Sigmoid colon (tissue), 4 donors: Measurements from ENCODE around the gene IFNAR1.

Experiments used
- EP300 ChIP-seq, 4 donors: sonication (generic); formaldehyde crosslinking; IDR thresholded peaks; one replicate each; pipeline ENCODE4 v1.6.1; 2017; ENCODE audit warnings: antibody characterized with exemption in 4 of 4
- POLR2A ChIP-seq, 2 donors: fragments of 450-650 bp; IDR thresholded peaks; one replicate each; pipeline ENCODE4 v1.6.1; 2016; ENCODE audit warnings: antibody characterized with exemption in 2 of 2, mild to moderate bottlenecking in 2 of 2, moderate library complexity in 2 of 2
- POLR2AphosphoS5 ChIP-seq, 4 donors: sonication (generic); formaldehyde crosslinking; IDR thresholded peaks; one replicate each; pipeline ENCODE4 v1.6.1; 2017; ENCODE audit warnings: antibody characterized with exemption in 4 of 4
- TF ChIP-seq, protein P1 (sequence below), 4 experiments: fragments of 450-650 bp in 3 of 4; fragments of 200-600 bp in 1 of 4; IDR thresholded peaks; one replicate each; pipeline ENCODE4 v1.5.1; 2016 to 2019; ENCODE audit warnings: antibody characterized with exemption in 4 of 4, mild to moderate bottlenecking in 3 of 4, moderate library complexity in 2 of 4

DNA sequence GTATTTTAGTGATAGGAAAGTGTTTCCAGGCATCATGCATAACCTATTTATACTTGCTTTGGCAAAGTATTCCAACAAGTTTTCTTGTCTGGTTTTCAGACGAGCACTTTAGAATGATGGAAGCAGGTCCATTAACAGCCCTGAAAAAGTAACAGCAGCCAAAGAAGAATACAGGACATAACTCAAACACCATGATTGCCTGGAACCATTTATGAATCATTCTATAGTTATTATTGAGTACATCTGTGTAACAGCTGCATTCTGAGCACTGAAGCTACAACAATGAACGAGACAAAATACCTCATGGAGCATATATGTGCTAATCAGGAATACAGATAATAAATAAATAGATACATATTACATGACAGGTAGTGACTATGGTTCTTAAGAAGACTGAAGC, 46.0 kb upstream of the IFNAR1 start:
- TF ChIP-seq POLR2AphosphoS5 (IDR thresholded peaks at IDR 0.05) (no peak), POLR2A (IDR thresholded peaks at IDR 0.05) (no peak), EP300 (IDR thresholded peaks at IDR 0.05) (no peak)
- TF ChIP-seq, protein P1, sequence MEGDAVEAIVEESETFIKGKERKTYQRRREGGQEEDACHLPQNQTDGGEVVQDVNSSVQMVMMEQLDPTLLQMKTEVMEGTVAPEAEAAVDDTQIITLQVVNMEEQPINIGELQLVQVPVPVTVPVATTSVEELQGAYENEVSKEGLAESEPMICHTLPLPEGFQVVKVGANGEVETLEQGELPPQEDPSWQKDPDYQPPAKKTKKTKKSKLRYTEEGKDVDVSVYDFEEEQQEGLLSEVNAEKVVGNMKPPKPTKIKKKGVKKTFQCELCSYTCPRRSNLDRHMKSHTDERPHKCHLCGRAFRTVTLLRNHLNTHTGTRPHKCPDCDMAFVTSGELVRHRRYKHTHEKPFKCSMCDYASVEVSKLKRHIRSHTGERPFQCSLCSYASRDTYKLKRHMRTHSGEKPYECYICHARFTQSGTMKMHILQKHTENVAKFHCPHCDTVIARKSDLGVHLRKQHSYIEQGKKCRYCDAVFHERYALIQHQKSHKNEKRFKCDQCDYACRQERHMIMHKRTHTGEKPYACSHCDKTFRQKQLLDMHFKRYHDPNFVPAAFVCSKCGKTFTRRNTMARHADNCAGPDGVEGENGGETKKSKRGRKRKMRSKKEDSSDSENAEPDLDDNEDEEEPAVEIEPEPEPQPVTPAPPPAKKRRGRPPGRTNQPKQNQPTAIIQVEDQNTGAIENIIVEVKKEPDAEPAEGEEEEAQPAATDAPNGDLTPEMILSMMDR (IDR thresholded peaks at IDR 0.05): no peak
